HepG2 (cell line): ENCODE results near the gene VAMP2. TPM values are rescaled to one million over a fixed set of nuclear protein-coding genes. Genes with fewer than 3 reads are reported as not detected.

Source experiments
- ARNTL ChIP-seq: sonication (generic); formaldehyde crosslinking; IDR thresholded peaks from 2 replicates; pipeline ENCODE4 v1.4.0; 2020; ENCODE audit warnings: mild to moderate bottlenecking, missing genetic modification reagents
- ATF1 ChIP-seq: IDR thresholded peaks from 2 replicates; pipeline ENCODE4 v1.6.1; 2016; ENCODE audit warnings: mild to moderate bottlenecking, control low read depth
- DZIP1 ChIP-seq: sonication (generic); formaldehyde crosslinking; IDR thresholded peaks from 2 replicates; pipeline ENCODE4 v1.5.0; 2020; ENCODE audit warnings: mild to moderate bottlenecking, missing genetic modification reagents
- GMEB2 ChIP-seq: IDR thresholded peaks from 2 replicates; pipeline ENCODE4 v1.6.1; 2016; ENCODE audit warnings: missing biosample characterization, missing genetic modification reagents, low read depth
- HNF4A ChIP-seq: sonication (generic); formaldehyde crosslinking; IDR thresholded peaks from 2 replicates; pipeline ENCODE4 v1.4.0; 2020; ENCODE audit warnings: missing genetic modification reagents
- MED1 ChIP-seq: sonication (generic); formaldehyde crosslinking; IDR thresholded peaks from 2 replicates; pipeline ENCODE4 v1.4.0; 2020; ENCODE audit warnings: missing genetic modification reagents
- MXI1 ChIP-seq: IDR thresholded peaks from 3 replicates; pipeline ENCODE4 v1.6.1; 2012; ENCODE audit warnings: low read depth, low read length, inconsistent platforms, borderline replicate concordance
- NFYB ChIP-seq: sonication (generic); formaldehyde crosslinking; IDR thresholded peaks from 2 replicates; pipeline ENCODE4 v1.4.0; 2020; ENCODE audit warnings: missing genetic modification reagents
- PHF21A ChIP-seq: sonication (generic); formaldehyde crosslinking; IDR thresholded peaks from 2 replicates; pipeline ENCODE4 v1.5.0; 2020; ENCODE audit warnings: mild to moderate bottlenecking, missing genetic modification reagents
- POLR2A ChIP-seq, 2 experiments: IDR thresholded peaks; 2 replicates each; pipeline ENCODE4 v1.6.1; 2011; ENCODE audit warnings: low read depth in 2 of 2, low read length in 2 of 2, mild to moderate bottlenecking in 1 of 2, moderate library complexity in 1 of 2; ENCODE audit not compliant: insufficient read depth in 1 of 2
- RBFOX2 ChIP-seq: fragments of 200-400 bp; formaldehyde crosslinking; IDR thresholded peaks from 2 replicates; pipeline ENCODE4 v1.6.1; 2017; ENCODE audit warnings: low read depth, mild to moderate bottlenecking, low read length
- RXRB ChIP-seq: IDR thresholded peaks from 2 replicates; pipeline ENCODE4 v1.6.1; 2016; ENCODE audit warnings: borderline replicate concordance, missing genetic modification reagents, missing compliant biosample characterization
- SIX1 ChIP-seq: sonication (generic); formaldehyde crosslinking; IDR thresholded peaks from 2 replicates; pipeline ENCODE4 v1.4.0; 2020; ENCODE audit warnings: missing genetic modification reagents, borderline replicate concordance
- SIX4 ChIP-seq: sonication (generic); formaldehyde crosslinking; IDR thresholded peaks from 2 replicates; pipeline ENCODE4 v1.4.0; 2020; ENCODE audit warnings: missing genetic modification reagents
- SKI ChIP-seq: fragments of 450-650 bp; IDR thresholded peaks from one replicate; pipeline ENCODE4 v1.6.1; 2018; ENCODE audit warnings: mild to moderate bottlenecking; ENCODE audit not compliant: partially characterized antibody
- SP140L ChIP-seq: sonication (generic); formaldehyde crosslinking; IDR thresholded peaks from 2 replicates; pipeline ENCODE4 v1.4.0; 2020; ENCODE audit warnings: missing genetic modification reagents, borderline replicate concordance
- SRSF9 ChIP-seq: fragments of 200-400 bp; formaldehyde crosslinking; IDR thresholded peaks from 2 replicates; pipeline ENCODE4 v1.6.1; 2018; ENCODE audit warnings: borderline replicate concordance, mild to moderate bottlenecking, low read depth, low read length; ENCODE audit not compliant: insufficient read depth, poor library complexity, severe bottlenecking
- ZBTB37 ChIP-seq: sonication (generic); formaldehyde crosslinking; IDR thresholded peaks from 2 replicates; pipeline ENCODE4 v1.4.0; 2020; ENCODE audit warnings: mild to moderate bottlenecking, missing genetic modification reagents
- ZNF12 ChIP-seq: sonication (generic); formaldehyde crosslinking; IDR thresholded peaks from 2 replicates; pipeline ENCODE4 v1.5.0; 2020; ENCODE audit warnings: missing genetic modification reagents
- ZNF143 ChIP-seq: sonication (generic); formaldehyde crosslinking; IDR thresholded peaks from 2 replicates; pipeline ENCODE4 v1.4.0; 2020; ENCODE audit warnings: missing genetic modification reagents
- ZNF205 ChIP-seq: IDR thresholded peaks from 2 replicates; pipeline ENCODE4 v1.6.1; 2018; ENCODE audit warnings: missing biosample characterization, missing genetic modification reagents
- ZNF230 ChIP-seq: sonication (generic); formaldehyde crosslinking; IDR thresholded peaks from 2 replicates; pipeline ENCODE4 v1.4.0; 2020; ENCODE audit warnings: mild to moderate bottlenecking, missing genetic modification reagents
- ZNF331 ChIP-seq: sonication (generic); formaldehyde crosslinking; IDR thresholded peaks from 2 replicates; pipeline ENCODE4 v1.4.0; 2020; ENCODE audit warnings: missing genetic modification reagents
- ZNF350 ChIP-seq: sonication (generic); formaldehyde crosslinking; IDR thresholded peaks from 2 replicates; pipeline ENCODE4 v1.4.0; 2020; ENCODE audit warnings: mild to moderate bottlenecking, low read depth, missing genetic modification reagents, borderline replicate concordance
- ZNF441 ChIP-seq: sonication (generic); formaldehyde crosslinking; IDR thresholded peaks from 2 replicates; pipeline ENCODE4 v1.7.0; 2021; ENCODE audit warnings: missing genetic modification reagents, borderline replicate concordance
- ZNF792 ChIP-seq: IDR thresholded peaks from 2 replicates; pipeline ENCODE4 v1.6.1; 2016
- ZSCAN9 ChIP-seq: IDR thresholded peaks from 2 replicates; pipeline ENCODE4 v1.6.1; 2016; ENCODE audit warnings: borderline replicate concordance
- polyA plus RNA-seq, 8 experiments: library from polyadenylated mRNA; depleted of rRNA in 3 of 8; stranded (reverse) in 7 of 8; unstranded in 1 of 8; fragments of >200 nt; fragmentation: Illumina TruSeq in 4 of 8; extraction: Trizol in 4 of 8; gene quantifications; 2 replicates each; pipeline versions ENCODE4 v1.2.1 to v1.2.3, GENCODE V29; 2011 to 2016; ENCODE audit warnings: low read depth in 4 of 8, missing spikeins in 1 of 8, mixed read lengths in 1 of 8; ENCODE audit not compliant: insufficient read depth in 1 of 8
- total RNA-seq, 5 experiments: library from RNA; depleted of rRNA; stranded (reverse); fragments of >200 nt; fragmentation: Illumina TruSeq; extraction: Trizol; gene quantifications; 2 replicates each; pipeline ENCODE4 v1.2.3, GENCODE V29; 2016; ENCODE audit warnings: low read depth in 1 of 5

The VAMP2 gene
- total and polyA plus RNA-seq, 2 of the 13 experiments (the other 11 are each of a cell fraction or from before 2014, with no cell fraction given), result 3.9 to 17.2 TPM

DNA sequence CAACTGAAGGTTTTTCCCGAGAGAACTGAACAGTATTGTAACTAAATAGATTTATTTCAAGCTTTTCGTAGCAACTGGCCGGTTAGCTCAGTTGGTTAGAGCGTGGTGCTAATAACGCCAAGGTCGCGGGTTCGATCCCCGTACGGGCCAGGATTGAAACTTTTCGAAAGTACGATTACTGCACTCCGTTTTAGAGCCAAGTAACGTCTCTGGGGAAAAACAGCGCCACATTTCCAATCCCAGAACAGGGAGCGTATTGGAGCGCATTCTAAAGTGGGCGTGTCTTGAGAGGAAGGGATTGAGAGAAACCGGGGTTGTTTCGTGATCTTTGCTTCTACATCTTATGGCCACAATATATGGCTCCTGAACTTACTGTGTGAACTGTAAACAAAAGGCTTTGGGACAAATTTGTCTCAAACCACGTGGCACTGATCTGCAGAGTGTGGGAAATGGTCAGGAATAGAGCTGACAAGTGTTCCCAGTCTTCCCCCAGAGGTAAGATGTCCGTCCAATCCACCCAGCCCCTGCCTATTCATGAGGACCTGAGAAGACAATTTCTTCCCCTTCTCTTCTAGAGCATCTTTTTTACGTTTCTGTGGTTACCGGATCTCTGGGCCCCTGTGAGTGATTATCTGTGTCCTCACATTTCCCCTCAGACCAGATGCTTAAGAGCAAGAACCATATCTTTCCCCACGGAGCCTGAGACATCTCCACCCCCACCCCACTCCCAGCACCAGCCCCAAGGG, 24.9 kb upstream of the VAMP2 start (continued):
- TF ChIP-seq ZNF143 (CRISPR knock-in tag) (no peak), ZNF230 (CRISPR knock-in tag) (no peak), ZNF441 (CRISPR knock-in tag) (0 out of 2 replicates have a peak, but pooled peaks have one; percentile 25), POLR2A (IDR thresholded peaks at IDR 0.05; ENCODE audit: insufficient read depth in 1 of 2, low read depth in 2 of 2, low read length in 2 of 2) (peak; percentile 29 to 42; a peak in 1 of 4 replicates), ZBTB37 (CRISPR knock-in tag) (no peak), ZNF331 (peak; percentile 59), MXI1 (peak; percentile 92; the same call in 2 of the 3 replicates), ZNF792 (CRISPR knock-in tag) (0 out of 2 replicates have a peak, but pooled peaks have one; percentile 15), ARNTL (CRISPR knock-in tag) (peak; percentile 14; the same call in 1 of the 2 replicates), HNF4A (CRISPR knock-in tag) (peak; percentile 32; the same call in 1 of the 2 replicates), PHF21A (CRISPR knock-in tag) (peak; percentile 87), SIX1 (0 out of 2 replicates have a peak, but pooled peaks have one; percentile 60), DZIP1 (CRISPR knock-in tag) (no peak), ZNF350 (CRISPR knock-in tag) (peak; percentile 72), SP140L (0 out of 2 replicates have a peak, but pooled peaks have one; percentile 26), MED1 (CRISPR knock-in tag) (peak; percentile 77), ZNF205 (CRISPR knock-in tag) (peak; percentile 80; the same call in 1 of the 2 replicates), GMEB2 (0 out of 2 replicates have a peak, but pooled peaks have one; percentile 52), SKI (peak; percentile 25), SRSF9 (no peak), SIX4 (CRISPR knock-in tag) (0 out of 2 replicates have a peak, but pooled peaks have one; percentile 3), ZSCAN9 (CRISPR knock-in tag) (peak; percentile 75), ATF1 (CRISPR knock-in tag) (0 out of 2 replicates have a peak, but pooled peaks have one; percentile 29), RXRB (CRISPR knock-in tag) (peak; percentile 66; the same call in 1 of the 2 replicates), ZNF12 (peak; percentile 4; the same call in 1 of the 2 replicates), RBFOX2 (no peak), NFYB (CRISPR knock-in tag) (peak; percentile 50; the same call in 1 of the 2 replicates)
